ENCODE data around the gene TRPM4.

GRCh38 chr19:49160450-49161189 is 3.0 kb downstream of the TRPM4 start:
- TF ChIP-seq CTCF (IDR thresholded peaks at IDR 0.05; ENCODE audit: low read depth, low read length, missing input control) (no peak), FOXA1 (IDR thresholded peaks at IDR 0.05) (no peak), GABPA (IDR thresholded peaks at IDR 0.05 in 1 of 2, conservative IDR thresholded peaks at IDR 0.05 in 1 of 2) (no peak), RAD21 (IDR thresholded peaks at IDR 0.05) (no peak), TAF1 (conservative IDR thresholded peaks at IDR 0.05) (no peak), YY1 (IDR thresholded peaks at IDR 0.05) (no peak), HNF4G (IDR thresholded peaks at IDR 0.05) (no peak), REST (IDR thresholded peaks at IDR 0.05) (no peak), SP1 (IDR thresholded peaks at IDR 0.05) (no peak), NR2F2 (IDR thresholded peaks at IDR 0.05) (no peak), EGR1 (IDR thresholded peaks at IDR 0.05; ENCODE audit: low read depth in 2 of 2) (no peak), MAX (IDR thresholded peaks at IDR 0.05) (no peak)

Data from liver (tissue), 3 donors.